Endothelial cell of umbilical vein (primary cell): ENCODE measurements around the gene TTC21B.

Experiments
- MYC ChIP-seq: IDR thresholded peaks from one replicate; pipeline ENCODE4 v1.6.1; 2011; ENCODE audit warnings: mild to moderate bottlenecking, low read depth, low read length
- POLR2A ChIP-seq: IDR thresholded peaks from 2 replicates; pipeline ENCODE4 v1.6.1; 2012; ENCODE audit warnings: low read depth, mild to moderate bottlenecking, control low read depth, low read length
- POLR2AphosphoS5 ChIP-seq: IDR thresholded peaks from 2 replicates; pipeline ENCODE4 v1.6.1; 2012; ENCODE audit warnings: low read depth, mild to moderate bottlenecking, control low read depth, low read length, moderate library complexity; ENCODE audit not compliant: insufficient read depth
- TF ChIP-seq, protein P1 (sequence below), 2 donors: IDR thresholded peaks; 1 replicate in 1 of 2; 2 replicates in 1 of 2; pipeline ENCODE4 v1.5.1; 2011; ENCODE audit warnings: low read length in 2 of 2, mild to moderate bottlenecking in 2 of 2, moderate library complexity in 2 of 2, control low read depth in 1 of 2, inconsistent platforms in 1 of 2, low read depth in 1 of 2; ENCODE audit not compliant: insufficient read depth in 1 of 2; ENCODE audit errors: extremely low read depth in 1 of 2

DNA sequence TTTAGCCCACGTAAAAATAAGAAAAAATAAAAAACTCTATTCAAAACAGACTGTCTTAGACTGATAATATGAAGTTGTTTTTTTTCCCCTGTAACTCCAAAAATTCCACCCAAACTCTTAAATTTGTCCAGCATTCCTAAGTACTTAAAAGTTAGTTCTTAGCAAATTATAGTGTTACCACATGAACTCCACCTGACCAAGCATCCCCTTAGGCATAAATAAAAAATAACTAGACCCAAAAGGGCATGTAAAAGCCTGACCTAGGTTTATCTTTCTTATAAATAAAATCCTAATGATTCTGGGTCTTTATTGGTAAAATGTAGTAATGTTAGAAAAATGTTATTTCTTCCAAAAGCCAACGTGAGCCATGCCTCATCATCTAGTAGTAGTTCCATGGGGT, 54.3 kb downstream of the TTC21B start:
- TF ChIP-seq POLR2A (no peak), MYC (no peak), POLR2AphosphoS5 (no peak)
- TF ChIP-seq, protein P1, sequence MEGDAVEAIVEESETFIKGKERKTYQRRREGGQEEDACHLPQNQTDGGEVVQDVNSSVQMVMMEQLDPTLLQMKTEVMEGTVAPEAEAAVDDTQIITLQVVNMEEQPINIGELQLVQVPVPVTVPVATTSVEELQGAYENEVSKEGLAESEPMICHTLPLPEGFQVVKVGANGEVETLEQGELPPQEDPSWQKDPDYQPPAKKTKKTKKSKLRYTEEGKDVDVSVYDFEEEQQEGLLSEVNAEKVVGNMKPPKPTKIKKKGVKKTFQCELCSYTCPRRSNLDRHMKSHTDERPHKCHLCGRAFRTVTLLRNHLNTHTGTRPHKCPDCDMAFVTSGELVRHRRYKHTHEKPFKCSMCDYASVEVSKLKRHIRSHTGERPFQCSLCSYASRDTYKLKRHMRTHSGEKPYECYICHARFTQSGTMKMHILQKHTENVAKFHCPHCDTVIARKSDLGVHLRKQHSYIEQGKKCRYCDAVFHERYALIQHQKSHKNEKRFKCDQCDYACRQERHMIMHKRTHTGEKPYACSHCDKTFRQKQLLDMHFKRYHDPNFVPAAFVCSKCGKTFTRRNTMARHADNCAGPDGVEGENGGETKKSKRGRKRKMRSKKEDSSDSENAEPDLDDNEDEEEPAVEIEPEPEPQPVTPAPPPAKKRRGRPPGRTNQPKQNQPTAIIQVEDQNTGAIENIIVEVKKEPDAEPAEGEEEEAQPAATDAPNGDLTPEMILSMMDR (IDR thresholded peaks at IDR 0.05; ENCODE audit: extremely low read depth in 1 of 2, insufficient read depth in 1 of 2, low read depth in 1 of 2, low read length in 2 of 2), result no peak
